AG04450 (cell line): ENCODE results near the gene POP7. TPM values are rescaled to one million over a fixed set of nuclear protein-coding genes. Genes with fewer than 3 reads are reported as not detected.
"Not testable (repeated sequence)": the region's sequence is repeated elsewhere in the genome, so short reads cannot be mapped to it uniquely, and the experiment has no call there.

ENCODE experiments used
- CTCF ChIA-PET: fragments of 300-600, 350-600 bp; formaldehyde crosslinking; extraction: SDS; loops from one replicate; lab custom pipeline; 2022; ENCODE audit warnings: antibody characterized with exemption, inconsistent platforms; lab: Charles Lee
- POLR2A ChIA-PET: fragments of 350-600 bp; formaldehyde crosslinking; extraction: SDS; loops from one replicate; lab custom pipeline; 2021; ENCODE audit warnings: antibody characterized with exemption, inconsistent platforms; lab: Yijun Ruan, JAX
- DNase-seq: peaks from one replicate; pipeline ENCODE4 v3.0.0-alpha.2; 2011; ENCODE audit warnings: low read depth, low spot score
- H3K27ac ChIP-seq: one replicate; pipeline ENCODE4 v1.5.1; 2012; ENCODE audit warnings: low read depth, low read length, control low read depth
- H3K27me3 ChIP-seq: one replicate; pipeline ENCODE4 v1.6.0; 2012; ENCODE audit warnings: low read length; ENCODE audit not compliant: control insufficient read depth, insufficient read depth
- H3K4me3 ChIP-seq: 2 replicates; pipeline ENCODE4 v1.5.1; 2011; ENCODE audit warnings: mild to moderate bottlenecking, low read depth, low read length, control low read depth
- H3K9me3 ChIP-seq: 2 replicates; pipeline ENCODE4 v1.5.1; 2012; ENCODE audit warnings: low read length; ENCODE audit not compliant: control insufficient read depth, insufficient read depth
- CTCF ChIP-seq: IDR thresholded peaks from 2 replicates; pipeline ENCODE4 v1.5.1; 2011; ENCODE audit warnings: low read depth, low read length, control low read depth, inconsistent platforms
- polyA minus RNA-seq: library from RNA; depleted of rRNA, polyadenylated mRNA; stranded (reverse); fragments of >200 nt; gene quantifications from 2 replicates; pipeline ENCODE4 v1.2.3, GENCODE V29; 2011; rRNA and poly(A)+ RNA removed
- polyA plus RNA-seq: library from polyadenylated mRNA; depleted of rRNA; stranded (reverse); fragments of >200 nt; gene quantifications from 2 replicates; pipeline ENCODE4 v1.2.3, GENCODE V29; 2011; rRNA removed

POP7 gene
- 17.7 and 20.0 TPM in 2 replicates for polyA plus RNA-seq
- 8.9 and 9.2 TPM in 2 replicates for polyA minus RNA-seq

DNA sequence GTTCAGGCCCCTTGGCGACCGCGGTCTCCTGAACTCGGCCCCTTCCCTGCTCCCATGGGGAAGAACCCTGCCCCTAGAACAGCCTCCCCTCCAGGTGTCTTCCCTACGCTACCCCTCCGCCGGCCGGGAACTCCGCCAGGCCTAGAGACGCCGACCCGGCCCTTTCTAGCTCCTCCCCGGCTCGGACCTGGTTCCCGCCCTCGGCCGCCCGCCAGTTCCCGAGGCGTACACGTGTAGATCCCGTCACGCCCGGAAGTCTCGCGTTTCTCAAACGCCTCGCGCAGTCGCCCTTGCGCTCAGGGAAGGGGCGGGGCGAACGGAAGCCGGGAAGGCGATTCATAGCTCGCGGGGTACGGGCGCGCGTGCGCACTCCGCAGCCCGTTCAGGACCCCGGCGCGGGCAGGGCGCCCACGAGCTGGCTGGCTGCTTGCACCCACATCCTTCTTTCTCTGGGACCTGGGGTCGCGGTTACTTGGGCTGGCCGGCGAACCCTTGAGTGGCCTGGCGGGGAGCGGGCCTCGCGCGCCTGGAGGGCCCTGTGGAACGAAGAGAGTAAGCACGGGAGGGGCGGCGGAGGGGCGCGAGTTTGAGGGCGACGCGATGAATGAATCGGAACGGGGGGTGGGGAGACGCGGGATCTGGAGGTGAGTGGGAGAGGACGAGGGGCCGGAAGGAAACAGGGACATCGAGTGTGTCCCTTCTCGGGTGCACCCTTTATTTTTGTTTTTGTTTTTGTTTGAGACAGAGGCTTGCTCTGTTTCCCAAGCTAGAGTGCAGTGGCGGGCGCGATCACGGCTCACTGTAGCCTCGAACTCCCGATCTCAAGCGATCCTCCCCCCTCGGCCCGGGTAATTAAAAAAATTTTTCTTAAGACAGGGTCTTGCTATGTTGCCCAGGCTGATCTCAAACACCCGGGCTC lies at the start of gene POP7:
Gene POP7, plus strand, starts transcription at position 369 of the 919 bp plus-strand sequence. CDS start 710 bp downstream, outside the sequence.
- H3K27me3 ChIP-seq, result peaks cover 2% of the 10 kb centered on the region
- H3K9me3 ChIP-seq, result no peaks in the 10 kb centered on the region; the same call in 1 of the 2 replicates
- H3K4me3 ChIP-seq, result peak within 1 kb of the TSS; percentile 87
- peak within 1 kb of the TSS; percentile 82 for H3K27ac ChIP-seq
- TF ChIP-seq CTCF, result no peak
- peak; percentile 97 for DNase-seq
- CTCF ChIA-PET, result interaction anchor here (0.5 to 6.1 kb wide), 41 partner anchors 8 to 1546 kb away, joined by 3 to 165 read pairs (median 5); partner anchors contain the start of genes EPHB4, FBXO24, LRCH4 and MOSPD3
- POLR2A ChIA-PET, result interaction anchor here (0.5 to 2.3 kb wide), 27 partner anchors 11 to 389 kb away, joined by 3 to 19 read pairs (median 6); partner anchors contain the start of genes EPHB4, FBXO24, GIGYF1 and LRCH4

- H3K27me3 ChIP-seq, result peaks cover 19% of the 10 kb centered on the region
- POLR2A ChIA-PET, H3K27ac ChIP-seq, CTCF ChIA-PET, H3K4me3 ChIP-seq, DNase-seq, H3K9me3 ChIP-seq: not testable (repeated sequence)
Measured at GRCh38 chr7:100662194-100662776, 43.6 kb upstream of the POP7 start.

DNA sequence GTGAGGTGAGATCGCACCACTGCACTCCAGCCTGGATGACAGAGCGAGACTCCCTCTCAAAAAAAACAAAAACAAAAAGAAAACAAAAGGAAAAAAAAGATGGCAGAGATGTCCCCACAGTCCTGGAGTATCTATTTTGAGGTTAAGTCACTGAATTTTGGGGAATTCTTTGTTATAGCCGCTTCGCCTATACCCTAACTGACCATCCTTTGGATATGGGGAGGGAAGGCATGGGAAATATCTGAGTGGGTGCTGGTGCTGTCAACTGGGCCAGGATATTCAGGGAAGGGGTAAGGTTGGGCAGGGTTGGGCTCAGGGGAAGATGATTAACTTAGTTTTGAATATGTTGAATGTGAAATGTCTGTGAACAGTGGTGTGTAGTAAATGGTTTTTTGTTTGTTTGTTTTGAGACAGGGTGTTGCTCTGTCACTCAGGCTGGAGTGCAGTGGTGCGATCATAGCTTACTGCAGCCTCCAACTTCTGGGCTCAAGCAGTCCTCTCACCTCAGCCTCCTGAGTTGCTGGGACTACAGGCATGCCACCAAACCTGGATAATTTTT lies 40.7 kb upstream of the POP7 start:
- Histone ChIP-seq H3K4me3 (no peak overlapping the region), H3K27me3 (peaks cover 19% of the 10 kb centered on the region), H3K27ac (no peak overlapping the region), H3K9me3 (no peaks in the 10 kb centered on the region)
- no peak for DNase-seq
- TF ChIP-seq CTCF, result no peak
- POLR2A ChIA-PET, result no interaction called here
- CTCF ChIA-PET, result interaction anchor here (1.0 kb wide), 1 partner anchor 105 kb away, joined by 3 read pairs; no protein-coding TSS in a partner anchor

- CTCF ChIA-PET, result no interaction called here
- Histone ChIP-seq H3K27ac (no peak overlapping the region), H3K27me3 (peaks cover 19% of the 10 kb centered on the region), H3K4me3 (no peak overlapping the region), H3K9me3 (no peaks in the 10 kb centered on the region)
- DNase-seq, result no peak
- no peak for TF ChIP-seq CTCF
- POLR2A ChIA-PET, result no interaction called here
Measured at GRCh38 chr7:100667331-100668068, 38.4 kb upstream of the POP7 start.

DNA sequence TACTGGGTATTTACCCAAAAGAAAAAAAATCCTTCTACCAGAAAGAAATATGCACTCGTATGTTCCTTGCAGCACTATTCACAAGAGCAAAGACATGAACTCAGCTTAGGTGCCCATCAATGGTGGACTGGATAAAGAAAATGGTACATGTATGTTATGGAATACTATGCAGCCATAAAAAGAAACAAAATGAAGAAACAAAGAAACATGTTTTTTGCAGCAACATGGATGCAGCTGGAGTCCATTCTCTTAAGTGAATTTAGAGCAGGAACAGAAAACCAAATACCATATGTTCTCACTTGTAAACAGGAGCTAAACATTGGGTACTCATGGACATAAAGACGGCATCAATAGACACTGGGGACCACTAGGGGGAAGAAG lies 37.9 kb upstream of the POP7 start:
- TF ChIP-seq CTCF, result no peak
- Histone ChIP-seq H3K9me3 (no peaks in the 10 kb centered on the region), H3K4me3 (no peak overlapping the region), H3K27ac (no peak overlapping the region), H3K27me3 (peaks cover 19% of the 10 kb centered on the region)
- ChIA-PET CTCF (no interaction called here), POLR2A (no interaction called here)
- DNase-seq, result no peak

- peaks cover 19% of the 10 kb centered on the region for H3K27me3 ChIP-seq
- POLR2A ChIA-PET, CTCF ChIA-PET, H3K4me3 ChIP-seq, H3K27ac ChIP-seq, H3K9me3 ChIP-seq, DNase-seq: not testable (repeated sequence)
Measured at GRCh38 chr7:100669106-100669505, 36.8 kb upstream of the POP7 start.
